Colonic mucosa (tissue), 4 donors: ENCODE measurements around the gene ADGB. TPM values are rescaled to one million over a fixed set of nuclear protein-coding genes. Genes with fewer than 3 reads are reported as not detected.
A peak's percentile ranks its signal among the peaks of the same experiment; 100 is the strongest.

Experiments
- DNase-seq: peaks from one replicate; pipeline ENCODE4 v3.0.0-alpha.2; 2020
- H3K27ac ChIP-seq: fragments of 200-600 bp; one replicate; pipeline ENCODE4 v1.8.0; 2021
- H3K27me3 ChIP-seq: fragments of 200-600 bp; one replicate; pipeline ENCODE4 v1.8.0; 2021
- H3K36me3 ChIP-seq: fragments of 200-600 bp; one replicate; pipeline ENCODE4 v1.8.0; 2021
- H3K4me1 ChIP-seq: fragments of 200-600 bp; one replicate; pipeline ENCODE4 v1.8.0; 2021; ENCODE audit warnings: mild to moderate bottlenecking
- H3K4me3 ChIP-seq: fragments of 200-600 bp; one replicate; pipeline ENCODE4 v1.8.0; 2021
- H3K9ac ChIP-seq, 2 donors: one replicate each; pipeline ENCODE4 v1.7.0; 2013; ENCODE audit warnings: control low read depth in 2 of 2, low read depth in 2 of 2, low read length in 2 of 2
- H3K9me3 ChIP-seq: fragments of 200-600 bp; one replicate; pipeline ENCODE4 v1.8.0; 2021
- CTCF ChIP-seq: fragments of 200-600 bp; IDR thresholded peaks from one replicate; pipeline ENCODE4 v1.8.0; 2022; ENCODE audit warnings: antibody characterized with exemption, mild to moderate bottlenecking
- intact Hi-C: fragments of 100-400 bp; cut with DNase I; formaldehyde crosslinking; loops from one replicate; pipeline ENCODE4 v1.14.1; 2022
- total RNA-seq, 2 donors: library from RNA; stranded (reverse); fragmentation: NEBNext Ultra II Directional in 1 of 2; extraction: Animal tissue kit (Norgen Biotek cat#: 25700) in 1 of 2; gene quantifications; one replicate each; pipeline ENCODE4 v1.2.1, GENCODE V29; 2021
- donor health status: healthy.
- donor health status: DM: no; HTN: no; CAD: no.
- donor health status: DM: no; HTN: no; CAD: no.

The ADGB gene
- total RNA-seq, 2 donors from 2014 or later: 0.57 to 0.72 TPM

- H3K4me3 ChIP-seq: no peak overlapping the region
- TF ChIP-seq CTCF: no peak
- H3K9ac ChIP-seq: no peak overlapping the region
- no peaks in the 10 kb centered on the region for H3K9me3 ChIP-seq
- no peaks in the 10 kb centered on the region for H3K36me3 ChIP-seq
- intact Hi-C loops: no loop called here
- DNase-seq: no peak
- no peaks in the 10 kb centered on the region for H3K27me3 ChIP-seq
- H3K27ac ChIP-seq: no peak overlapping the region
- no peaks in the 10 kb centered on the region for H3K4me1 ChIP-seq
Observed at GRCh38 chr6:146770965-146771735, 172.4 kb downstream of the ADGB start.

- H3K36me3 ChIP-seq: no peaks in the 10 kb centered on the region
- no peak overlapping the region for H3K9ac ChIP-seq
- H3K4me3 ChIP-seq: no peak overlapping the region
- TF ChIP-seq CTCF: no peak
- H3K27ac ChIP-seq: no peak overlapping the region
- H3K4me1 ChIP-seq: no peaks in the 10 kb centered on the region
- no peak for DNase-seq
- H3K9me3 ChIP-seq: no peaks in the 10 kb centered on the region
- intact Hi-C loops: no loop called here
- no peaks in the 10 kb centered on the region for H3K27me3 ChIP-seq
Observed at GRCh38 chr6:146775220-146775619, 176.4 kb downstream of the ADGB start.

GRCh38 chr6:146781836-146782235 is 183.1 kb downstream of the ADGB start:
- no peak for TF ChIP-seq CTCF
- intact Hi-C loops: no loop called here
- no peak for DNase-seq
- H3K9me3 ChIP-seq: no peaks in the 10 kb centered on the region
- no peak overlapping the region for H3K4me3 ChIP-seq
- no peaks in the 10 kb centered on the region for H3K36me3 ChIP-seq
- no peak overlapping the region for H3K9ac ChIP-seq
- H3K27ac ChIP-seq: no peak overlapping the region
- no peaks in the 10 kb centered on the region for H3K27me3 ChIP-seq
- H3K4me1 ChIP-seq: no peaks in the 10 kb centered on the region

- Histone ChIP-seq H3K9me3 (no peaks in the 10 kb centered on the region), H3K4me3 (no peak overlapping the region), H3K9ac (no peak overlapping the region), H3K27ac (no peak overlapping the region), H3K4me1 (no peaks in the 10 kb centered on the region), H3K36me3 (no peaks in the 10 kb centered on the region), H3K27me3 (no peaks in the 10 kb centered on the region)
- intact Hi-C loops: no loop called here
- peak; percentile 45 for TF ChIP-seq CTCF
- peak; percentile 25 for DNase-seq
Observed at GRCh38 chr6:146785001-146785585, 186.3 kb downstream of the ADGB start.

GRCh38 chr6:146787876-146788508 is 189.2 kb downstream of the ADGB start:
- no peak for TF ChIP-seq CTCF
- no peak for DNase-seq

More at GRCh38 chr6:146787876-146788508, 189.2 kb downstream of the ADGB start:
- Histone ChIP-seq H3K9ac (no peak overlapping the region), H3K36me3 (no peaks in the 10 kb centered on the region), H3K4me1 (no peaks in the 10 kb centered on the region), H3K27ac (no peak overlapping the region), H3K27me3 (no peaks in the 10 kb centered on the region), H3K9me3 (no peaks in the 10 kb centered on the region), H3K4me3 (no peak overlapping the region)
- intact Hi-C loops: no loop called here
